ENCODE data around the gene PICALM. TPM values are rescaled to one million over a fixed set of nuclear protein-coding genes. Genes with fewer than 3 reads are reported as not detected.
A peak's percentile ranks its signal among the peaks of the same experiment; 100 is the strongest.

The PICALM gene
- total and polyA plus RNA-seq, 2 of the 13 experiments (the other 11 are each of a cell fraction or from before 2014, with no cell fraction given), result 97.6 to 154 TPM

DNA sequence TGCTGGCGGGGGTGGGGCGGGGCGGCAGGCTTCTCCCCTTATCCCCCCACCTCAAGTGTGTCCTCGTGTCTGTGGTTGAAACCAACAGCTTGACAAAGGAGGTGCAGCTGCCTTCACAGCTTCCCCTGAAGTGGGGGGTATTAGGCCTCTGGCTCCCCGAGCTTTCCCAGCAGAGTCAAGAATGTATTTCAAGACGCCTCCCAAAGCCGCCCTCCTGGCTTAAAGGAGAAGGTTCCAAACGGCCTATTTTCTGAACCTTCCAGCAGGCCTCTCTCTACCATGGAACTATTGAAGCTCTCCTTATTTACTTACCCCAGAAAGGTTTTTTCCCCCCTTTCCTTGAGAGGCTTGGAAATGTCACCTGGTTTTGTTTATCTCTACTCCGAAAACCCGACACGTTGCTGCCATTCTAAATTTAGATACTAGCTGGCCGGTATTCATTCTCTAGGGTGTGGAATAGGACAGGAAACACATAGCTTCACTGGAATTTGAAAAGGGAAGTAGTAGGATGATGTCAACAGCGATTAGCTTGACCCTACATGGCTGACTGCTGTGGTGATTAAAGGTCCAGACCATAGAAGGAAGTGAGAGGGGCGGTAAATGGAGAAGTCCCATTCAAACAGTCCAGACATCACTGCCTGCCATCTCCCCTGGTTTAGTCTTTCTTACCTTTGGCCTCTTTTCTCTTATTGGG, 671 bp upstream of the PICALM start (continued):
- no peak; the same call in 1 of the 2 replicates for TF ChIP-seq ZSCAN20 (CRISPR knock-in tag; IDR thresholded peaks at IDR 0.05; ENCODE audit: borderline replicate concordance)
- no peak for TF ChIP-seq SUZ12 (IDR thresholded peaks at IDR 0.05; ENCODE audit: low read depth, low read length)
- TF ChIP-seq, protein P1, sequence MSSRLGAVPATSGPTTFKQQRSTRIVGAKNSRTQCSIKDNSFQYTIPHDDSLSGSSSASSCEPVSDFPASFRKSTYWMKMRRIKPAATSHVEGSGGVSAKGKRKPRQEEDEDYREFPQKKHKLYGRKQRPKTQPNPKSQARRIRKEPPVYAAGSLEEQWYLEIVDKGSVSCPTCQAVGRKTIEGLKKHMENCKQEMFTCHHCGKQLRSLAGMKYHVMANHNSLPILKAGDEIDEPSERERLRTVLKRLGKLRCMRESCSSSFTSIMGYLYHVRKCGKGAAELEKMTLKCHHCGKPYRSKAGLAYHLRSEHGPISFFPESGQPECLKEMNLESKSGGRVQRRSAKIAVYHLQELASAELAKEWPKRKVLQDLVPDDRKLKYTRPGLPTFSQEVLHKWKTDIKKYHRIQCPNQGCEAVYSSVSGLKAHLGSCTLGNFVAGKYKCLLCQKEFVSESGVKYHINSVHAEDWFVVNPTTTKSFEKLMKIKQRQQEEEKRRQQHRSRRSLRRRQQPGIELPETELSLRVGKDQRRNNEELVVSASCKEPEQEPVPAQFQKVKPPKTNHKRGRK (CRISPR knock-in tag; IDR thresholded peaks at IDR 0.05), result no peak
- TF ChIP-seq, protein P2, sequence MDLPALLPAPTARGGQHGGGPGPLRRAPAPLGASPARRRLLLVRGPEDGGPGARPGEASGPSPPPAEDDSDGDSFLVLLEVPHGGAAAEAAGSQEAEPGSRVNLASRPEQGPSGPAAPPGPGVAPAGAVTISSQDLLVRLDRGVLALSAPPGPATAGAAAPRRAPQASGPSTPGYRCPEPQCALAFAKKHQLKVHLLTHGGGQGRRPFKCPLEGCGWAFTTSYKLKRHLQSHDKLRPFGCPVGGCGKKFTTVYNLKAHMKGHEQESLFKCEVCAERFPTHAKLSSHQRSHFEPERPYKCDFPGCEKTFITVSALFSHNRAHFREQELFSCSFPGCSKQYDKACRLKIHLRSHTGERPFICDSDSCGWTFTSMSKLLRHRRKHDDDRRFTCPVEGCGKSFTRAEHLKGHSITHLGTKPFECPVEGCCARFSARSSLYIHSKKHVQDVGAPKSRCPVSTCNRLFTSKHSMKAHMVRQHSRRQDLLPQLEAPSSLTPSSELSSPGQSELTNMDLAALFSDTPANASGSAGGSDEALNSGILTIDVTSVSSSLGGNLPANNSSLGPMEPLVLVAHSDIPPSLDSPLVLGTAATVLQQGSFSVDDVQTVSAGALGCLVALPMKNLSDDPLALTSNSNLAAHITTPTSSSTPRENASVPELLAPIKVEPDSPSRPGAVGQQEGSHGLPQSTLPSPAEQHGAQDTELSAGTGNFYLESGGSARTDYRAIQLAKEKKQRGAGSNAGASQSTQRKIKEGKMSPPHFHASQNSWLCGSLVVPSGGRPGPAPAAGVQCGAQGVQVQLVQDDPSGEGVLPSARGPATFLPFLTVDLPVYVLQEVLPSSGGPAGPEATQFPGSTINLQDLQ (CRISPR knock-in tag; IDR thresholded peaks at IDR 0.05), result no peak
- TF ChIP-seq SP140L (CRISPR knock-in tag; IDR thresholded peaks at IDR 0.05; ENCODE audit: borderline replicate concordance), result no peak
- TF ChIP-seq, protein P3, sequence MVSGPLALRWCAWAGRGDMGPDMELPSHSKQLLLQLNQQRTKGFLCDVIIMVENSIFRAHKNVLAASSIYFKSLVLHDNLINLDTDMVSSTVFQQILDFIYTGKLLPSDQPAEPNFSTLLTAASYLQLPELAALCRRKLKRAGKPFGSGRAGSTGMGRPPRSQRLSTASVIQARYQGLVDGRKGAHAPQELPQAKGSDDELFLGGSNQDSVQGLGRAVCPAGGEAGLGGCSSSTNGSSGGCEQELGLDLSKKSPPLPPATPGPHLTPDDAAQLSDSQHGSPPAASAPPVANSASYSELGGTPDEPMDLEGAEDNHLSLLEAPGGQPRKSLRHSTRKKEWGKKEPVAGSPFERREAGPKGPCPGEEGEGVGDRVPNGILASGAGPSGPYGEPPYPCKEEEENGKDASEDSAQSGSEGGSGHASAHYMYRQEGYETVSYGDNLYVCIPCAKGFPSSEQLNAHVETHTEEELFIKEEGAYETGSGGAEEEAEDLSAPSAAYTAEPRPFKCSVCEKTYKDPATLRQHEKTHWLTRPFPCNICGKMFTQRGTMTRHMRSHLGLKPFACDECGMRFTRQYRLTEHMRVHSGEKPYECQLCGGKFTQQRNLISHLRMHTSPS (CRISPR knock-in tag; IDR thresholded peaks at IDR 0.05; ENCODE audit: low read depth), result no peak
- TF ChIP-seq, protein P4, sequence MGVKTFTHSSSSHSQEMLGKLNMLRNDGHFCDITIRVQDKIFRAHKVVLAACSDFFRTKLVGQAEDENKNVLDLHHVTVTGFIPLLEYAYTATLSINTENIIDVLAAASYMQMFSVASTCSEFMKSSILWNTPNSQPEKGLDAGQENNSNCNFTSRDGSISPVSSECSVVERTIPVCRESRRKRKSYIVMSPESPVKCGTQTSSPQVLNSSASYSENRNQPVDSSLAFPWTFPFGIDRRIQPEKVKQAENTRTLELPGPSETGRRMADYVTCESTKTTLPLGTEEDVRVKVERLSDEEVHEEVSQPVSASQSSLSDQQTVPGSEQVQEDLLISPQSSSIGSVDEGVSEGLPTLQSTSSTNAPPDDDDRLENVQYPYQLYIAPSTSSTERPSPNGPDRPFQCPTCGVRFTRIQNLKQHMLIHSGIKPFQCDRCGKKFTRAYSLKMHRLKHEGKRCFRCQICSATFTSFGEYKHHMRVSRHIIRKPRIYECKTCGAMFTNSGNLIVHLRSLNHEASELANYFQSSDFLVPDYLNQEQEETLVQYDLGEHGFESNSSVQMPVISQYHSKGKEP (CRISPR knock-in tag; IDR thresholded peaks at IDR 0.05), result no peak
- peak; percentile 41 for TF ChIP-seq DMAP1 (CRISPR knock-in tag; IDR thresholded peaks at IDR 0.05)
- TF ChIP-seq, protein P5, sequence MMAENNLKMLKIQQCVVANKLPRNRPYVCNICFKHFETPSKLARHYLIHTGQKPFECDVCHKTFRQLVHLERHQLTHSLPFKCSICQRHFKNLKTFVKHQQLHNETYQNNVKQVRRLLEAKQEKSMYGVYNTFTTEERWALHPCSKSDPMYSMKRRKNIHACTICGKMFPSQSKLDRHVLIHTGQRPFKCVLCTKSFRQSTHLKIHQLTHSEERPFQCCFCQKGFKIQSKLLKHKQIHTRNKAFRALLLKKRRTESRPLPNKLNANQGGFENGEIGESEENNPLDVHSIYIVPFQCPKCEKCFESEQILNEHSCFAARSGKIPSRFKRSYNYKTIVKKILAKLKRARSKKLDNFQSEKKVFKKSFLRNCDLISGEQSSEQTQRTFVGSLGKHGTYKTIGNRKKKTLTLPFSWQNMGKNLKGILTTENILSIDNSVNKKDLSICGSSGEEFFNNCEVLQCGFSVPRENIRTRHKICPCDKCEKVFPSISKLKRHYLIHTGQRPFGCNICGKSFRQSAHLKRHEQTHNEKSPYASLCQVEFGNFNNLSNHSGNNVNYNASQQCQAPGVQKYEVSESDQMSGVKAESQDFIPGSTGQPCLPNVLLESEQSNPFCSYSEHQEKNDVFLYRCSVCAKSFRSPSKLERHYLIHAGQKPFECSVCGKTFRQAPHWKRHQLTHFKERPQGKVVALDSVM (CRISPR knock-in tag; IDR thresholded peaks at IDR 0.05), result no peak
- no peak for TF ChIP-seq ZNF446 (CRISPR knock-in tag; IDR thresholded peaks at IDR 0.05)
- TF ChIP-seq ZNF484 (CRISPR knock-in tag; IDR thresholded peaks at IDR 0.05; ENCODE audit: borderline replicate concordance, low read depth), result no peak
- TF ChIP-seq, protein P6, sequence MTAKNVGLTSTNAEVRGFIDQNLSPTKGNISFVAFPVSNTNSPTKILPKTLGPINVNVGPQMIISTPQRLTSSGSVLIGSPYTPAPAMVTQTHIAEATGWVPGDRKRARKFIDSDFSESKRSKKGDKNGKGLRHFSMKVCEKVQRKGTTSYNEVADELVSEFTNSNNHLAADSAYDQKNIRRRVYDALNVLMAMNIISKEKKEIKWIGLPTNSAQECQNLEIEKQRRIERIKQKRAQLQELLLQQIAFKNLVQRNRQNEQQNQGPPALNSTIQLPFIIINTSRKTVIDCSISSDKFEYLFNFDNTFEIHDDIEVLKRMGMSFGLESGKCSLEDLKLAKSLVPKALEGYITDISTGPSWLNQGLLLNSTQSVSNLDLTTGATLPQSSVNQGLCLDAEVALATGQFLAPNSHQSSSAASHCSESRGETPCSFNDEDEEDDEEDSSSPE (CRISPR knock-in tag; IDR thresholded peaks at IDR 0.05), result no peak
